HG03175 (cell line): Measurements from ENCODE around the gene ZBTB18.
"Not testable (repeated sequence)": the region's sequence is repeated elsewhere in the genome, so short reads cannot be mapped to it uniquely, and the experiment has no call there.

ENCODE experiments used
- ATAC-seq: cut with Tn5 transposase; IDR thresholded peaks from one replicate; pipeline ENCODE4 v1.9.1; 2021; ENCODE audit warnings: mild to moderate bottlenecking, moderate library complexity; ENCODE audit not compliant: unreplicated experiment

The ZBTB18 gene

DNA sequence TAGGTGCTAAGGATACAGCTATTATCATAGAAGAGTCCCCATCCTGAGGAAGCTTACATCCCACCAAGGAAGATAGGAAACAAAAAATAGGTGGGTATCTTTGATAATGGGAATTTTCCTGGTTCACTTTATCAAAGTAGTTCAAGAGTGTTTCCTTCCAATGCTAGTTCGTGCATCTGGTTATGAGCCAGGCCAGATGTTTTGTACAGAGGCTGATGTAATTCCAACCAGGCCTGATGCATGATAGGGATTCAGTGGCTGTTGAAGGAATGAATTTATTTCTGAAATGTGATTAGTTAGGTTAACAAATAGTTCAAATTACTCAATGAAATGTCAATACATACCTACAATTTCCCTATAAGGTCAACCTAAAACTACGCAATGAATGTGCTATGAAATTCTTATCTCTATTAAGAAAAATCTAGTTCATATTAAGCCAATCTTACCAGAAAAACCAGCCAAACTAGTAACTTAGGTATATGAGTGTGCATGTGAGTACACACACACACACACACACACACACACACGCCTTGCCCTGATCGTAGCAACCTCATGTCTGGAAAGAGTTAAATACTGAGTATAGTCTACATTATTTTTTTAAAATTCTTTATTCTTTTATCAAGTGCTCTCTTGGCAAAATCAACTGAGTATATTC is 9.5 kb upstream of the ZBTB18 start:
- no peak for ATAC-seq

GRCh38 chr1:244042293-244042692 is 8.8 kb upstream of the ZBTB18 start:
- no peak for ATAC-seq

DNA sequence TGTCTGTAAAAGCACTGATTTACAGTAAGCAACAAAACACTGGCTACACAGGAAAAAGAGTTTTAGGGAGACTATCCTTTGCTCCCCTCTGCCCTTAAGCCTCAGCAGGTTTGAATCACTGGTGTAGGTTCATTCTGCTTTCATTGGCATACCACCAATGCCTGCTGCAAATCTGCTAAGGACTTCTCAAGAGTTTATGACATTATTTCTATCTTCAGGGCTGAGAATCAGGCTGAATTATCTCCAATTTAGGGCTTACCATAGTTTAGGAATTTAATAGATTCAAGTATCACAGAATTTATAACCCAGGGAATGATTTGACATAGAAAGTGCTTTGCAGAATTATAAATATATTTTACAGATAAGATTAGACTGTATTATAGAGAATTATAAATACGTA is 6.7 kb upstream of the ZBTB18 start:
- no peak for ATAC-seq

GRCh38 chr1:244046254-244046653 is 4.8 kb upstream of the ZBTB18 start:
- not testable (repeated sequence) for ATAC-seq

DNA sequence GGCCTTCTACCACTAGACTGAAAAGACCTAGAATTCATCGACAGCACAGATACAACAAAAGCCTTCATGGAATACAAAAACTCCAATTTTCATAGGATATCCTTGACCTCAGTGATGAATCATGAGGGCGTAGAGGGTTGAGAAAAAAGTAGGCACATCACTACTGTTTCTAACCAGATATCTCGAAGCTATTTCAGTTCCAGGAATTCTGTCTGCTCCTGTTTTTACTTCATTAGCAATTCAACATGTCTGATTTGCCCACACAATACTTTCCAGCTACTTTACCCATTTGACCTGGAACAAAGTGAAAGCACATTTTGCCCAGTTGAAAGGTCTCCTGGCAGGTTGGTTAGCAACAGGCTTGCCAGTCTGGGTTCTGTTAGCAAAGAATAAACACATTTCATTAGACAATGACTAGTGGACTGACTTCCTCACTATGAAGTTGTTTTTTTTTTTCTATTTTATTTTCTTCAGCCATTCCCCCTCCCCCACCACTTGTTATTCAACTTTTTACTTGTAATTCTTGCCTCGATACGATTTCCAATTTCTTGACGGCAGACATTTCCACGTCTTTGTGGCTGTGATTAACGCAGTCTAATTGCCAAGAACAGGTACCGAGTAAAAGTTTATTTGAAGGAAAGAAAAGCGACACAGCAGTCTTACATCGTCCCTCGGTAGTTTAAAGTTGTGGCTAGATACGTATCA is 4.0 kb upstream of the ZBTB18 start:
- ATAC-seq: no peak

DNA sequence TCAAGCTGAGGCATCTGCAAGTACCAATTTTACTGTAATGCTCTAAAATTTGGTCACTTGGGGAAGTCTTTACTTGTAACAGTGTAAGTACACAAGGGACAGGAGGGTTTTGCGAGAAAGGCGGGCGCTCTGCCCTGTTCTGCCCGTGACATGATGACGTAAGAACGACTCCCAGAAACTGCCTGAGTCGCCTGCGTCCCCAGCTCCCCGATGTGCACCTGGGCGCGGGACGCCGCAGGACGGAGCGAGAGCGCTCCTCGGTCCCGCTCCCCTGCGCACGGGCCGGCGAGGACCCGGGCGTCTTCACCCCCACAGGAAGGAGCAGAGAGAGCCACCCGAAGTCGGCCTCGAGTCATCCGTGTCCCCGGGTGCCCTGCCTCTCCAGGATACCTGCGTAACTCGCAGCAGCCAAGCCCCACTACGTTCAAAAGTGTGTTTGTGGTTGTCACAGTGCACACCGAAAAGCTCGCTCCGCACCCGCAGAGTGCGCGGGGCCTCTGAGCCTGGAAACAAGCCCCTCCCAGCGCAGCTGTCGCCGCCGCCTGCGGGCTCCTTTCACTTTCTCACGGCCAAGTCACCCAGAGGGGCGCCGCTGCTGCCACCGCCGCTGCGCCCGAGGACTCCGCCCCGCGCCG is 3.3 kb upstream of the ZBTB18 start:
- ATAC-seq: peak; percentile 74

DNA sequence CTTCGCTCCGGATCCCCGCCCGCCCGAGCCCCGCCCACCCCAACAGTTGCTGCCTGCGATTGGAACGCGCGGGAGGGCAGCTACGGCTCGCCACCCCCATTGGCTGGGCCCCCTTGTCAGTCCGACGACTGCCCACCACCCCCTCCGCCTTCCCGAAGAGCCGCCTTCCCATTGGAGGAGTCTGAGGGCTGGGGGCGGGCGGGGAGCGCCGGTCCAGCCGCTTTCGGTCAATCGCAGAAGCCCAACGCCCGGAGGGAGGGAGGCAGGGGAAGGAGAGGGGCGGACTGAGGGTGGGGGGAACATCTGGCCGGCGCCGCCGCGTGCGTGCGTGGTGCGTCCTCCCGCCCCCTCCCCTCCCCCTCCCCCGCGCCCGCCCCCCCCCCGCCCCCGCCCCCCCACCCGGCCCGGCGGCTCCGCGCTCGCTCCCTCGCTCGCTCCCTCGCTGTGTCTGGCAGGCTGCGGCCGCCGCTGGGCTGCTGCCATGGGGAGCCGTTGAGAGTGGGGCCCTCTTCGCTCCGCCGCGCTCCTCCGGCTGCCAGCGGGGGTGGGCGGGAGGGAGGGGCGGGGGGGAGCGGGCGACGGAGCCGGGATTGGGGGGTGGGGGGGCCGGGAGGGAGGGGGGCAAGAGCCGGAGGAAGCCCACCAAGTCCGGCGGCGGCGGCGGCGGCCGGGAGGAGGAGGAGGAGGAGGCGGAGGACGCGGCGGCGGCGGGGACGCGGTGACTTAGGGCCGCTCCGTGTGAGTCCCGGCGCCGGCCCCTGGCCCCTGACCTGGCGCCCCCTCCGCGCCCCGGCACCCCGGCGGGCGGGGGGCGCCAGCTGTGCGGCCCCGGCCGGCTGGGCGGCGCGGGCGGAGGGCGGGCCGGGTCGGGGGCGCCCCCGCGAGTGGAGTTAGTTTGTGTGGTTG is 2.6 kb upstream of the ZBTB18 start:
- ATAC-seq: peak; percentile 77

DNA sequence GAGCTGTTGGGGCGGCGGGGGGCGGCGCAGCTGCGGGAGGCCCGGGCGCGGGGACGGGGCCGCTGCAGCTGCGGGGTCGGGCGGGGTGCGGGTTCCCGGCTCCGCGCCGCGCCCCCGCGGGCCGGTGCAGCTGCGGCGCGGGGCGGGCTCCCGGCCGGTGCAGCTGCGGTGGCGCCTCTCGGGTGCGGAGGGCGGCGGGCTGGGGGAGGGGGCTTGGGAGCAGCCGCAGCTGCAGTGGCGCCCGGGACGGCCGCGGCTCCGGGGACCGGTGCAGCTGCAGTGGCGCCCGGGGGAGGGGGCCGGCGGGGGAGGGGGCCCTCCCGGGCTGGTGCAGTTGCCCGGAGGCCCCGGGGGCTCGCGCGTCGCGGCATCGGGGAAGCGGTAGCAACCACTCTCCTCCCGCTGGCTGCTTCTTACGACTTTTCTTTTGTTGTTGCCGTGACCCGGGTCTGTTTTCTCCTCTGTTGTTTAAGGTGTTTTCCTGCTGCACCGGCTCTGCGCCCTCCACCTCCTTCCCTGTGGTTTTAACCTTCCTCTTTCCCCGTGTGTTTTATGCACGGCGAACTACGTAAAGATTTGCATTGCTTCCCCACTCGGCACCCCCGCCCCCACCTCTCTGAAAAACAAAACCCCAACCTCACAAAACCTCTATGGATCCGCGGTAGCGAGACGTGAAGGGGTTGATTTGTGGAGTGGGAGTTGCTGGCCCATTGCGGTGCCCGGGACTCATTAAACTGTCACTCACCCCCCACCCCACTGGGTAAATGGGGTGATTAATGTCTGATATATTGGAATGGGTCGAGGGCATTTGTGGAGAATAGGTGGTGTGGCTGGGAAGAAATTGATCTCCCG is 1.7 kb upstream of the ZBTB18 start:
- no peak for ATAC-seq

DNA sequence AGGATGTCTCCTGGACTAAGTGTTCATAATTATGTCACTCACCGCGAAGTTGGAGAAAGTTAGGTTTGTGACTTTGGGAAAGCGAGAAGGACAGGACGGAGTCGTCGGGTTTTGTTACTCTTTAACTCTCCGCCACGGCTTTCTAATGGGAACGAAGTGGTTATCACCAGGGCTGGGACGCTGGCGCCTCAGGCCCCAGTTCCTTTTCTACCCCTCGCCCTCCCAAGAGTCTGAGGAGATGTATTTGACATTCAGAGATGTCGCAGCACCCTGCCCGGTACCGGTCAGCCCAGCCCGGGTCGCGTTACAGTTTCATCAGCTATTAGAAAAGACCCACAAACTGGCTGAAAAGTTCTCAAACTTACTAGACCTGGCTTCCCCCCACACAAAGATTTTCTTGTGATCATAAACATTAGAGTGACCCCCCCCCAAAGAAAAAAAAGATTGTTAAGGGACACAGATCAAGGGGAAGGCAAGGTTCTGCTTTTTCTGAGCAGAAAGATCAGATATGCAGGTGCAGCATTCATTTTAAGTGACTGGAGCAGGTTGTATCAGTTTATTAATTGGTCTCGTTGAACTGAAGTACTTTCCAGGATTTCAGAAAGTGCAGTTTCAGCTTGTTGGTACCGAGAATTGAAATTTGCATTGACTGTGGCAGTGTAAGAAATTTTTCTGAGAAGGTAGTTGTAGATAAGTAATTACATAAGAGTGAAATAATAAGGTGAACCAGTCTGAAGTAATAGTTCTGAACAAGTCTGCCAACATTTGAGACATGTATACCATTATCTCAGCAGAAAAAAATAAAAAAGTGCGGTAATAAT is 859 bp upstream of the ZBTB18 start:
- ATAC-seq: no peak

GRCh38 chr1:244052016-244052727 is 1.1 kb downstream of the ZBTB18 start:
- ATAC-seq: no peak

DNA sequence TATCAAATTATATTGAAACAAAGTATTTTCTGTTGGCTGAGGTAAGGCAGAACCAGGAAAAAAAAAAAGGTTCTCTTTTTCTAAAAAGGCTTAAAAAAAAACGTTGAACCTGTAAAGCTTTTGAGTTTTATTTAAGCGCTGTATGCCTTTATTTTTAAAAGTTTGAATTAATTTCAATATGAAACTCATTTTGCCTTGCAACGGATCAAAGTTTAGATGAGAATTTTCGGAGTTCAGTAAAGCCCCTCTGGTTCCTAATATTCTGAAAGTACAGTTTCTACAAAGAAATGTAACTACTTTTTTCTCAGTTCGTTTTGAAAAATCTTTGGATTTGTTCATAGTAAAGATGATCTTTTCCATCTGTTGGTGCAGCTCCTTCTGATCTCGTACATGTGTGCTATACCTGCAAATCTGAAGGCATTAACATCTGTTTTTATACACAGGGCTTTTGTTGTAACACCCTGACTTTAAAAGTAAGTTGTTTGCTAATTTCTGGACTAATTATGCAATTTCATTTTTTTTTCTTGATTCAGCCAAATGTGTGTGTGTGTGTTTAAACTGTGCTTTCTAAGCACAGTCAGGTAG is 1.7 kb downstream of the ZBTB18 start:
- no peak for ATAC-seq

DNA sequence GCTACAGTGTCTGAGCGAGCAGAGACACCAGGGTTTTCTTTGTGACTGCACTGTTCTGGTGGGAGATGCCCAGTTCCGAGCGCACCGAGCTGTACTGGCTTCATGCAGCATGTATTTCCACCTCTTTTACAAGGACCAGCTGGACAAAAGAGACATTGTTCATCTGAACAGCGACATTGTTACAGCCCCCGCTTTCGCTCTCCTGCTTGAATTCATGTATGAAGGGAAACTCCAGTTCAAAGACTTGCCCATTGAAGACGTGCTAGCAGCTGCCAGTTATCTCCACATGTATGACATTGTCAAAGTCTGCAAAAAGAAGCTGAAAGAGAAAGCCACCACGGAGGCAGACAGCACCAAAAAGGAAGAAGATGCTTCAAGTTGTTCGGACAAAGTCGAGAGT is 2.7 kb downstream of the ZBTB18 start:
- ATAC-seq: no peak

DNA sequence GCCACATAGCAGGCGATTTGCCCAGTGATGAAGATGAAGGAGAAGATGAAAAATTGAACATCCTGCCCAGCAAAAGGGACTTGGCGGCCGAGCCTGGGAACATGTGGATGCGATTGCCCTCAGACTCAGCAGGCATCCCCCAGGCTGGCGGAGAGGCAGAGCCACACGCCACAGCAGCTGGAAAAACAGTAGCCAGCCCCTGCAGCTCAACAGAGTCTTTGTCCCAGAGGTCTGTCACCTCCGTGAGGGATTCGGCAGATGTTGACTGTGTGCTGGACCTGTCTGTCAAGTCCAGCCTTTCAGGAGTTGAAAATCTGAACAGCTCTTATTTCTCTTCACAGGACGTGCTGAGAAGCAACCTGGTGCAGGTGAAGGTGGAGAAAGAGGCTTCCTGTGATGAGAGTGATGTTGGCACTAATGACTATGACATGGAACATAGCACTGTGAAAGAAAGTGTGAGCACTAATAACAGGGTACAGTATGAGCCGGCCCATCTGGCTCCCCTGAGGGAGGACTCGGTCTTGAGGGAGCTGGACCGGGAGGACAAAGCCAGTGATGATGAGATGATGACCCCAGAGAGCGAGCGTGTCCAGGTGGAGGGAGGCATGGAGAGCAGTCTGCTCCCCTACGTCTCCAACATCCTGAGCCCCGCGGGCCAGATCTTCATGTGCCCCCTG is 3.3 kb downstream of the ZBTB18 start:
- ATAC-seq: no peak

DNA sequence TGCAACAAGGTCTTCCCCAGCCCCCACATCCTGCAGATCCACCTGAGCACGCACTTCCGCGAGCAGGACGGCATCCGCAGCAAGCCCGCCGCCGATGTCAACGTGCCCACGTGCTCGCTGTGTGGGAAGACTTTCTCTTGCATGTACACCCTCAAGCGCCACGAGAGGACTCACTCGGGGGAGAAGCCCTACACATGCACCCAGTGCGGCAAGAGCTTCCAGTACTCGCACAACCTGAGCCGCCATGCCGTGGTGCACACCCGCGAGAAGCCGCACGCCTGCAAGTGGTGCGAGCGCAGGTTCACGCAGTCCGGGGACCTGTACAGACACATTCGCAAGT is 3.8 kb downstream of the ZBTB18 start:
- ATAC-seq: no peak

DNA sequence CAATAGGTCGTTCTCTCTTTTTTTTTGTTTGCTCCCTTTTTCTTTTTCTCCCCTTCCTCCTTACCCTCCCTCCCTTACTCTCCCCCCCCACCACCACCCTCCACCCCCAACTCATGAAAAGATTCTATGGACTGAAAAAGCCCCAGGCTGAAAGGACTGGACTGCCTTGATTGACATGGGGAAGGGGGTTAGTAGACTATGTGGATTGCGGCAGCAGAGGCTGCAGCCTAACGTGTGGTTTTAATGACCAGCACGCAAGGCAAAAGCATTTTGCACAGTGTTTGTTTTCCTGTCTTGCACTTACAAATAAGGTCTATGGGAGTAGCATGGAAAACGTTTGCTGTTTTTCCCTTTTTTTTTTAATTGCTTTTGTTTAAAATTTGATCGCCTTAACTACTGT is 5.5 kb downstream of the ZBTB18 start:
- no peak for ATAC-seq

DNA sequence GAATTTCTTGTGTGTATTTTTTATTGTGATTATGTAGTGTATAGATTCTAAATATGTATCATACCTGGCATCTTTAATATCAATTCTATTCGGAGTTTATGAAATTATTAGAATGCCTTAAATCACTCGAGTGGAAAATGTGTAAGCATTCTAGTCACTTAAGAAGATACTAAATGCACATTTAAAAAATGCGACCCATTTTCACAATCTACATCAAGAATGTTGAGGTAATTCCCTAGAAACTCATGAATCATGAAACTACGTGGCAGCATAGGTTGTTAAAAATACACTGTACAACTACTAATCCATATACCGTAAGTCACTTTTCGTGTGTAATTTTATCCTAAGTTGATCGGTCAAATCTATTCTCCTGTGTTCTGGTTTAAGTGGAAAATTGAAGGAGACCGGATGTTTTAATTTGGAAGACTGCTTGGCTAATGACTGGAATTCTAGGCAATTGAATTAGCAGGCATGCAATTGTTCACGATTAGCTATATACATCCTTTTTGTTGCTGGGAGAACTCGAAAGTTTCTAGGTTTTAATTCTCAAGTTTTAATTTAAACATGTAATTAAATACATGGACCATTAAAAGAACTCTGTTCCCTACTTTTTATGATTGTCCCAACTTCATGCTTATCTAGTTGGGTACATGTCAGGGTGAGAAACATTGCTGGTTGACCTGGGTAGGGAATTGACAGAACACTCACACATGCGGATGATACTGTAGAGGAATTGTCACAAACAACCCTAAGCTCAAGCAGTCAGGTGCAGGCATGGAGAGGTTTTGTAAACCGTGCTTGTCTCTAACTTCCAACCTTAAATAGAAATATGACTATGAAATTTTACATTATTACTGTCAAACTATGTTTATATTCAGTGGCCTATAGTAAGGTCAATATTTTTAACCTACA is 6.6 kb downstream of the ZBTB18 start:
- no peak for ATAC-seq

DNA sequence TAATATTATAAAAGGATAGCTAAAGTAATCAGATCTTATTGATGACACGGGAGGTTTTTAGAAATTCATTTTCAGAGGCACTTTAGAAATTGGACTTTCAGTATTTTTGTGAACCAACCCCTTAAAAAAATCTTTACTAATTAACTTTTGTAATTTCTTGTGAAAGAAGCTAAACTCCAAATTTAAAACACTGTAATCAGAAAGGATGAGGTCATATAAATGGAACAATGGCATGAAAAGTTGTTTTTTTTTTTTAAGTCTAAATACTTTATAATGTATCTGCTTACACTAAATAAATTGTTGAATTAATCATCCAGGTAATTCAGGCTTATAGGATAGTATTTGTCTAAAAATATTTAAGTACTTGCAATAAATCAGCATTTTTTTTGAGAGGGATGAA is 9.0 kb downstream of the ZBTB18 start:
- ATAC-seq: no peak
